OCI-LY7 (cell line): Measurements from ENCODE around the gene PAK6. TPM values are rescaled to one million over a fixed set of nuclear protein-coding genes. Genes with fewer than 3 reads are reported as not detected.

Source experiments
- BruUV-seq: library from RNA; stranded (reverse); fragments of 400-500 nt; replicated peaks from 2 replicates; lab custom pipeline; 2021; lab: Mats Ljungman, UMichigan
- CTCF ChIA-PET: fragments of 300-600 bp; sonication (Branson Sonifier 250); formaldehyde crosslinking; loops from one replicate; lab custom pipeline; 2022; ENCODE audit warnings: antibody characterized with exemption; ENCODE audit not compliant: unreplicated experiment; lab: Charles Lee
- POLR2A ChIA-PET: fragments of 300-600 bp; sonication (Branson Sonifier 250); formaldehyde crosslinking; loops from one replicate; lab custom pipeline; 2022; ENCODE audit warnings: antibody characterized with exemption; lab: Charles Lee
- DNase-seq: peaks from one replicate; pipeline ENCODE4 v3.0.0-alpha.2; 2015; ENCODE audit warnings: low spot score
- H2AFZ ChIP-seq: fragments of 200-600 bp; sonication (generic), shearing (Covaris generic); 2 replicates; pipeline ENCODE4 v1.6.1; 2014; ENCODE audit warnings: mild to moderate bottlenecking, antibody characterized with exemption, low read length, moderate library complexity
- H3K27ac ChIP-seq: fragments of 200-600 bp; sonication (generic); 2 replicates; pipeline ENCODE4 v1.5.1; 2014; ENCODE audit warnings: mixed run types, low read depth, mild to moderate bottlenecking, moderate library complexity, low read length, inconsistent platforms; ENCODE audit not compliant: poor library complexity, severe bottlenecking
- H3K36me3 ChIP-seq: fragments of 200-600 bp; sonication (generic); 2 replicates; pipeline ENCODE4 v1.6.1; 2014; ENCODE audit warnings: mild to moderate bottlenecking, antibody characterized with exemption, low read length, moderate library complexity, mixed read lengths; ENCODE audit not compliant: insufficient read depth
- H3K4me1 ChIP-seq: fragments of 200-600 bp; sonication (generic); 2 replicates; pipeline ENCODE4 v1.5.1; 2014; ENCODE audit warnings: mild to moderate bottlenecking, low read length; ENCODE audit not compliant: insufficient read depth, poor library complexity, severe bottlenecking
- H3K4me2 ChIP-seq: fragments of 200-600 bp; sonication (generic); 2 replicates; pipeline ENCODE4 v1.6.1; 2014; ENCODE audit warnings: mild to moderate bottlenecking, low read length
- H3K4me3 ChIP-seq: fragments of 200-600 bp; sonication (generic); 2 replicates; pipeline ENCODE4 v1.5.1; 2014; ENCODE audit warnings: mild to moderate bottlenecking, low read depth, low read length; ENCODE audit not compliant: poor library complexity, severe bottlenecking
- H3K79me2 ChIP-seq: fragments of 200-600 bp; sonication (generic); 2 replicates; pipeline ENCODE4 v1.6.1; 2016; ENCODE audit warnings: low read depth, mild to moderate bottlenecking, low read length, moderate library complexity, mixed read lengths; ENCODE audit not compliant: insufficient read depth
- H3K9me2 ChIP-seq: fragments of 200-600 bp; sonication (generic); 2 replicates; pipeline ENCODE4 v1.6.1; 2016; ENCODE audit warnings: mild to moderate bottlenecking, low read length, mixed read lengths; ENCODE audit not compliant: insufficient read depth
- H3K9me3 ChIP-seq: fragments of 200-600 bp; sonication (generic); 2 replicates; pipeline ENCODE4 v1.6.1; 2014; ENCODE audit warnings: mild to moderate bottlenecking, mixed run types, low read length, mixed read lengths
- H4K20me1 ChIP-seq: fragments of 200-600 bp; sonication (generic); 2 replicates; pipeline ENCODE4 v1.6.1; 2014; ENCODE audit warnings: mild to moderate bottlenecking, antibody characterized with exemption, low read length, moderate library complexity, mixed read lengths; ENCODE audit not compliant: insufficient read depth
- EZH2phosphoT487 ChIP-seq: fragments of 200-600 bp; sonication (generic); IDR thresholded peaks from 2 replicates; pipeline ENCODE4 v1.6.1; 2018; ENCODE audit warnings: low read depth, borderline replicate concordance, mild to moderate bottlenecking, mixed run types, antibody characterized with exemption, low read length, moderate library complexity, mixed read lengths
- intact Hi-C: fragments of 100-400 bp; cut with micrococcal nuclease; formaldehyde crosslinking; loops from one replicate; pipeline ENCODE4 v1.10.0; 2022; ENCODE audit not compliant: unreplicated experiment
- total RNA-seq, 2 experiments: library from RNA; depleted of rRNA in 1 of 2; stranded (reverse); fragments of >200 nt in 1 of 2; shearing (Covaris generic) in 1 of 2; gene quantifications; 2 replicates each; pipeline ENCODE4 v1.2.3, GENCODE V29; 2014 to 2022
- TF ChIP-seq, protein P1 (sequence below): fragments of 200-600 bp; sonication (generic); conservative IDR thresholded peaks from 2 replicates; pipeline ENCODE4 v1.5.1; 2014; ENCODE audit warnings: mild to moderate bottlenecking, antibody characterized with exemption, low read length, moderate library complexity, mixed read lengths

Gene PAK6
- total RNA-seq, 2 experiments from 2014 or later, result 0.03 TPM; not detected in 1

- Histone ChIP-seq H3K9me2 (no peaks in the 10 kb centered on the region), H2AFZ (no peak overlapping the region), H3K36me3 (no peaks in the 10 kb centered on the region), H3K4me1 (no peaks in the 10 kb centered on the region), H3K4me3 (no peak overlapping the region), H3K79me2 (no peaks in the 10 kb centered on the region), H3K9me3 (no peaks in the 10 kb centered on the region), H3K4me2 (no peak overlapping the region), H4K20me1 (no peaks in the 10 kb centered on the region), H3K27ac (no peak overlapping the region)
- POLR2A ChIA-PET, result no interaction called here
- CTCF ChIA-PET, result no interaction called here
- DNase-seq, result no peak
- intact Hi-C loops, result no loop called here
- BruUV-seq, result no TSS peak
- TF ChIP-seq EZH2phosphoT487, result no peak
- TF ChIP-seq, protein P1, sequence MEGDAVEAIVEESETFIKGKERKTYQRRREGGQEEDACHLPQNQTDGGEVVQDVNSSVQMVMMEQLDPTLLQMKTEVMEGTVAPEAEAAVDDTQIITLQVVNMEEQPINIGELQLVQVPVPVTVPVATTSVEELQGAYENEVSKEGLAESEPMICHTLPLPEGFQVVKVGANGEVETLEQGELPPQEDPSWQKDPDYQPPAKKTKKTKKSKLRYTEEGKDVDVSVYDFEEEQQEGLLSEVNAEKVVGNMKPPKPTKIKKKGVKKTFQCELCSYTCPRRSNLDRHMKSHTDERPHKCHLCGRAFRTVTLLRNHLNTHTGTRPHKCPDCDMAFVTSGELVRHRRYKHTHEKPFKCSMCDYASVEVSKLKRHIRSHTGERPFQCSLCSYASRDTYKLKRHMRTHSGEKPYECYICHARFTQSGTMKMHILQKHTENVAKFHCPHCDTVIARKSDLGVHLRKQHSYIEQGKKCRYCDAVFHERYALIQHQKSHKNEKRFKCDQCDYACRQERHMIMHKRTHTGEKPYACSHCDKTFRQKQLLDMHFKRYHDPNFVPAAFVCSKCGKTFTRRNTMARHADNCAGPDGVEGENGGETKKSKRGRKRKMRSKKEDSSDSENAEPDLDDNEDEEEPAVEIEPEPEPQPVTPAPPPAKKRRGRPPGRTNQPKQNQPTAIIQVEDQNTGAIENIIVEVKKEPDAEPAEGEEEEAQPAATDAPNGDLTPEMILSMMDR, result no peak
Measured at GRCh38 chr15:40245666-40246450, 7.0 kb downstream of the PAK6 start.

- BruUV-seq, result no TSS peak
- POLR2A ChIA-PET, result no interaction called here
- H3K4me3 ChIP-seq, result no peak overlapping the region
- no peaks in the 10 kb centered on the region for H3K9me2 ChIP-seq
- H2AFZ ChIP-seq, result no peak overlapping the region
- H3K79me2 ChIP-seq, result no peaks in the 10 kb centered on the region
- no peak for TF ChIP-seq EZH2phosphoT487
- TF ChIP-seq, protein P1, result no peak
- H3K27ac ChIP-seq, result no peak overlapping the region
- no peaks in the 10 kb centered on the region for H3K36me3 ChIP-seq
- intact Hi-C loops, result no loop called here
- no peak overlapping the region for H3K4me2 ChIP-seq
- DNase-seq, result no peak
- CTCF ChIA-PET, result interaction anchor here (0.7 kb wide), 1 partner anchor 27 kb away, joined by 3 read pairs; no protein-coding TSS in a partner anchor
- H4K20me1 ChIP-seq, result no peaks in the 10 kb centered on the region
- H3K9me3 ChIP-seq, result no peaks in the 10 kb centered on the region
- H3K4me1 ChIP-seq, result no peaks in the 10 kb centered on the region
Measured at GRCh38 chr15:40246496-40247280, 7.8 kb downstream of the PAK6 start.
